GM18517 (cell line): ENCODE data around the gene TMC6.
"Not testable (repeated sequence)": the region's sequence is repeated elsewhere in the genome, so short reads cannot be mapped to it uniquely, and the experiment has no call there.

Source experiments
- ATAC-seq: cut with Tn5 transposase; IDR thresholded peaks from one replicate; pipeline ENCODE4 v1.9.1; 2021; ENCODE audit warnings: mild to moderate bottlenecking, moderate library complexity; ENCODE audit not compliant: unreplicated experiment

TMC6 gene

GRCh38 chr17:78124081-78124835 is 4.3 kb downstream of the TMC6 start:
- ATAC-seq = no peak

- ATAC-seq = no peak
These were observed 5.2 kb downstream of the TMC6 start for GRCh38 chr17:78123258-78123929.

- ATAC-seq = no peak
These were observed 5.7 kb downstream of the TMC6 start for GRCh38 chr17:78122931-78123249.

- ATAC-seq = no peak
These were observed 6.2 kb downstream of the TMC6 start for GRCh38 chr17:78122216-78122930.

- ATAC-seq = no peak
These were observed 6.7 kb downstream of the TMC6 start for GRCh38 chr17:78121801-78122215.

GRCh38 chr17:78120971-78121800 is 7.4 kb downstream of the TMC6 start:
- ATAC-seq = no peak

- no peak for ATAC-seq
These were observed 8.0 kb downstream of the TMC6 start for GRCh38 chr17:78120537-78120936.

- ATAC-seq = no peak
These were observed 9.7 kb downstream of the TMC6 start for GRCh38 chr17:78118801-78119241.

- no peak for ATAC-seq
These were observed 11.3 kb downstream of the TMC6 start for GRCh38 chr17:78117027-78117981.

- ATAC-seq = no peak
These were observed 12.1 kb downstream of the TMC6 start for GRCh38 chr17:78116411-78116810.

- ATAC-seq = not testable (repeated sequence)
These were observed 12.8 kb downstream of the TMC6 start for GRCh38 chr17:78115803-78116202.

- no peak for ATAC-seq
These were observed 13.5 kb downstream of the TMC6 start for GRCh38 chr17:78114831-78115723.

GRCh38 chr17:78113804-78114785 is 14.5 kb downstream of the TMC6 start:
- no peak for ATAC-seq

- ATAC-seq = no peak
These were observed 15.8 kb downstream of the TMC6 start for GRCh38 chr17:78112518-78113471.

- ATAC-seq = no peak
These were observed 16.6 kb downstream of the TMC6 start for GRCh38 chr17:78111727-78112517.
